Activated CD8-positive, alpha-beta memory T cell treated with anti-CD3 and anti-CD28 coated beads, Interleukin-2, amount 50 U/mL, for 4 hours (primary cell): ENCODE results near the gene ACOD1.

Source experiments
- DNase-seq: peaks from one replicate; pipeline ENCODE4 v3.0.0-alpha.2; 2020

Gene ACOD1

GRCh38 chr13:76992548-76993001, 44.3 kb downstream of the ACOD1 start:
- peak; percentile 17 for DNase-seq

- no peak for DNase-seq
These were observed 44.7 kb downstream of the ACOD1 start for GRCh38 chr13:76993021-76993420.

GRCh38 chr13:76993473-76993872, 45.2 kb downstream of the ACOD1 start:
- no peak for DNase-seq

GRCh38 chr13:76994281-76994680, 46.0 kb downstream of the ACOD1 start:
- DNase-seq: no peak

GRCh38 chr13:77000475-77000874, 52.2 kb downstream of the ACOD1 start:
- DNase-seq: no peak

- DNase-seq: no peak
These were observed 53.2 kb downstream of the ACOD1 start for GRCh38 chr13:77001540-77001939.

- no peak for DNase-seq
These were observed 53.8 kb downstream of the ACOD1 start for GRCh38 chr13:77001963-77002587.

- DNase-seq: no peak
These were observed 54.4 kb downstream of the ACOD1 start for GRCh38 chr13:77002590-77003190.
